Adrenal gland (tissue), 5 donors: ENCODE measurements around the gene KRT38.

Experiments used
- CTCF ChIP-seq, 6 experiments: fragments of 450-650 bp in 4 of 6; fragments of 200-600 bp in 2 of 6; sonication (generic) in 1 of 6; IDR thresholded peaks; 1 replicate in 5 of 6; 2 replicates in 1 of 6; pipeline versions ENCODE4 v1.5.1 to v1.8.0; 2016 to 2021; ENCODE audit warnings: antibody characterized with exemption in 6 of 6, mild to moderate bottlenecking in 2 of 6, moderate library complexity in 1 of 6
- POLR2A ChIP-seq, 2 donors: fragments of 450-650 bp; IDR thresholded peaks; one replicate each; pipeline ENCODE4 v1.6.1; 2017; ENCODE audit warnings: antibody characterized with exemption in 2 of 2, mild to moderate bottlenecking in 2 of 2, moderate library complexity in 1 of 2
- donor health status: DM: no; HTN: no; CAD: no.

DNA sequence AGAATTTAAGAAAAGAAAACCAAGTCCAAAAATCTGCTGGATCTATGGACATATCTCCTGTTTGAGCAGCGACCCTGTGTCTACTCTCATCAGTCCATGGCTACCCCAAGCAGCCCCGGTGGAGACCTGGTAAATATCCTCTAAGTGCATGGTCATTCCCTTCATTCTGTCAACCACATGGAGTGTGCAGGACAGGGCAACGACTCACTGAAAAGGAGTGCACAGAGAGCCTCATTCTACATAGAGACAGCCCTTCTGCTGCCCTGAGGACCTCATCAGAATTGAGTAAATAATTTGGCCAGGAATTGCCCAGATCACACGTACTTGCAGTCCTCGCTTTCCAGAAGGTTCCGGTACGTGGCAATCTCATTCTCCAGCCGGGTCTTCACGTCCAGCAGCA lies 3.0 kb downstream of the KRT38 start:
- TF ChIP-seq CTCF (IDR thresholded peaks at IDR 0.05) (no peak), POLR2A (IDR thresholded peaks at IDR 0.05) (no peak)
